Muscle layer of colon (tissue), 2 donors: ENCODE results near the gene PCDH9.

Experiments
- H3K27ac ChIP-seq: one replicate; pipeline ENCODE4 v1.7.0; 2013; ENCODE audit warnings: low read depth, mild to moderate bottlenecking, low read length, moderate library complexity
- H3K27me3 ChIP-seq, 2 donors: one replicate each; pipeline ENCODE4 v1.7.0; 2013; ENCODE audit warnings: low read length in 2 of 2, mild to moderate bottlenecking in 2 of 2; ENCODE audit not compliant: insufficient read depth in 2 of 2, control insufficient read depth in 1 of 2
- H3K36me3 ChIP-seq: one replicate; pipeline ENCODE4 v1.7.0; 2013; ENCODE audit warnings: mild to moderate bottlenecking, low read length; ENCODE audit not compliant: insufficient read depth
- H3K4me1 ChIP-seq: one replicate; pipeline ENCODE4 v1.7.0; 2013; ENCODE audit warnings: mild to moderate bottlenecking, low read length; ENCODE audit not compliant: insufficient read depth
- H3K4me3 ChIP-seq, 2 donors: one replicate each; pipeline ENCODE4 v1.7.0; 2013; ENCODE audit warnings: low read length in 2 of 2, low read depth in 1 of 2, mild to moderate bottlenecking in 1 of 2, moderate library complexity in 1 of 2
- H3K9ac ChIP-seq: one replicate; pipeline ENCODE4 v1.7.0; 2013; ENCODE audit warnings: low read length
- H3K9me3 ChIP-seq: one replicate; pipeline ENCODE4 v1.7.0; 2013; ENCODE audit warnings: mild to moderate bottlenecking, low read length
- donor health status: abdominal sarcoma.
- donor health status: Adenocarcinoma of cecum.

The PCDH9 gene

DNA sequence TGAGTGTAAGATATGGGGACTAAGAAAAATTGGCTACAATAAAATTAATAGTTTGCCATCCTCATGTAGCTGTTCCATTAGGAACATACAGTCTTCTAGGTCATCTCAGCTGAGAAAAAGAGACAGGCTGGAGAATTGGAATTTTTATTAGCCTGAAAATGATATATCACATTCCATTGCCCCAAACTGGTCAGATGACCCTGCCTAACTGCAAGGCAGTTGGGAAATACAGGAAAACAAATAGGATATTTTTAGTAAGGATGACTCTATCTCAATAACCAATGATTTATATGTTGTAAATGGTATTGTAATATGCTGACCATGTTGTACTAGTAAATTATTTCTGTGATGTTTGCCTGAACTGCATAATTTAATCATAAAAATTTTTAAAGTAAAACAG is 673.8 kb downstream of the PCDH9 start:
- H3K4me1 ChIP-seq, result no peaks in the 10 kb centered on the region

DNA sequence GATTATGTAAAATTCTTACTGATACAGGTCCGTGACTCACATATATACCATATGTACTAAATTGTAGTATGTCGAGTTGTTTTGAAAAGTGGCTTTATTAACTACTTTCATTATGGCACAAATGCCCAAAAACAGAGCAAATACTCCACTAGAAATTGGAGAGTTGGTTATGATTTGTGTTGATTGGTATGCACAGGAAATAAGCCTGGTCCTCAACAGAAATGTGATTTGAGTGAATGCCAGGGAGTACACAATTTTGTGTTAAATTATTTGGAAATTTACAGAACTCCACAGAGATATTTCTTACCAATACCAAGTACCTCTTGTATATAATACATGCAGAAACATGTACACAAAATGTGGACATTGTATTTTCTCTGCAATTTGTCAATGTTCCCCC is 676.7 kb downstream of the PCDH9 start:
- no peaks in the 10 kb centered on the region for H3K9me3 ChIP-seq
- H3K4me1 ChIP-seq, result no peaks in the 10 kb centered on the region
- no peak overlapping the region for H3K9ac ChIP-seq
- H3K4me3 ChIP-seq, result no peak overlapping the region
- H3K27me3 ChIP-seq, result no peaks in the 10 kb centered on the region
- H3K36me3 ChIP-seq, result no peaks in the 10 kb centered on the region
- no peak overlapping the region for H3K27ac ChIP-seq

More for the DNA sequence above, 673.8 kb downstream of the PCDH9 start:
- H3K27me3 ChIP-seq, result no peaks in the 10 kb centered on the region
- H3K36me3 ChIP-seq, result no peaks in the 10 kb centered on the region
- H3K4me3 ChIP-seq, result no peak overlapping the region
- no peaks in the 10 kb centered on the region for H3K9me3 ChIP-seq
- no peak overlapping the region for H3K9ac ChIP-seq
- no peak overlapping the region for H3K27ac ChIP-seq

GRCh38 chr13:66551128-66551527 is 679.0 kb downstream of the PCDH9 start:
- H3K4me3 ChIP-seq, result no peak overlapping the region

DNA sequence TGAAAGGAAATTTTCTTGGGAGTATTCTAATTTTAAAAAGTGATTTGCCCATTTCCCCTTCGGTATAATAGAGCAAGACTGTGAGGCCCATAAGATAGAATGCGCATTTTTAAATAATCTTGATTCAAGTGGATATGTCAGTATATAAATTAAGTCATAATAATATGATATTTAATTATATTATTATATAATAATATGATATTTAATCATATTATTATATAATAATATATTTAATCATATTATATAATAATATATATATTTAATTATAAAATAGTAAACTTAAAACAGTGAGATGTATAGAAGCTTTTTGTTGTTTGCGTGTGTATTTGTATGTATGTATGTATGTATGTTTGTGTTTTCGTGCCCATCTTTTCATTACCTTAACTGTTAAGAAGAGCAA is 682.5 kb downstream of the PCDH9 start:
- Histone ChIP-seq H3K9me3 (no peaks in the 10 kb centered on the region), H3K36me3 (no peaks in the 10 kb centered on the region), H3K27ac (no peak overlapping the region), H3K27me3 (no peaks in the 10 kb centered on the region), H3K9ac (no peak overlapping the region), H3K4me3 (no peak overlapping the region), H3K4me1 (no peaks in the 10 kb centered on the region)

More at GRCh38 chr13:66551128-66551527, 679.0 kb downstream of the PCDH9 start:
- H3K9me3 ChIP-seq, result no peaks in the 10 kb centered on the region
- H3K4me1 ChIP-seq, result no peaks in the 10 kb centered on the region
- no peak overlapping the region for H3K9ac ChIP-seq
- H3K27ac ChIP-seq, result no peak overlapping the region
- no peaks in the 10 kb centered on the region for H3K36me3 ChIP-seq
- no peaks in the 10 kb centered on the region for H3K27me3 ChIP-seq

- Histone ChIP-seq H3K27ac (no peak overlapping the region), H3K27me3 (no peaks in the 10 kb centered on the region), H3K4me3 (no peak overlapping the region), H3K36me3 (no peaks in the 10 kb centered on the region), H3K9ac (no peak overlapping the region), H3K9me3 (no peaks in the 10 kb centered on the region), H3K4me1 (no peaks in the 10 kb centered on the region)
Measured at GRCh38 chr13:66546534-66547379, 683.4 kb downstream of the PCDH9 start.

- no peak overlapping the region for H3K27ac ChIP-seq
- H3K9ac ChIP-seq, result no peak overlapping the region
- no peaks in the 10 kb centered on the region for H3K36me3 ChIP-seq
- no peaks in the 10 kb centered on the region for H3K27me3 ChIP-seq
- no peaks in the 10 kb centered on the region for H3K9me3 ChIP-seq
- H3K4me3 ChIP-seq, result no peak overlapping the region
- H3K4me1 ChIP-seq, result no peaks in the 10 kb centered on the region
Measured at GRCh38 chr13:66543780-66544179, 686.4 kb downstream of the PCDH9 start.

GRCh38 chr13:66537417-66537816 is 692.7 kb downstream of the PCDH9 start:
- no peak overlapping the region for H3K4me3 ChIP-seq
- no peaks in the 10 kb centered on the region for H3K36me3 ChIP-seq
- H3K4me1 ChIP-seq, result no peaks in the 10 kb centered on the region
- H3K27me3 ChIP-seq, result no peaks in the 10 kb centered on the region
- no peak overlapping the region for H3K27ac ChIP-seq
- H3K9ac ChIP-seq, result no peak overlapping the region
- no peaks in the 10 kb centered on the region for H3K9me3 ChIP-seq

- Histone ChIP-seq H3K36me3 (no peaks in the 10 kb centered on the region), H3K9ac (no peak overlapping the region), H3K4me1 (no peaks in the 10 kb centered on the region), H3K27ac (no peak overlapping the region), H3K9me3 (no peaks in the 10 kb centered on the region), H3K4me3 (no peak overlapping the region), H3K27me3 (no peaks in the 10 kb centered on the region)
Measured at GRCh38 chr13:66536746-66537145, 693.4 kb downstream of the PCDH9 start.

DNA sequence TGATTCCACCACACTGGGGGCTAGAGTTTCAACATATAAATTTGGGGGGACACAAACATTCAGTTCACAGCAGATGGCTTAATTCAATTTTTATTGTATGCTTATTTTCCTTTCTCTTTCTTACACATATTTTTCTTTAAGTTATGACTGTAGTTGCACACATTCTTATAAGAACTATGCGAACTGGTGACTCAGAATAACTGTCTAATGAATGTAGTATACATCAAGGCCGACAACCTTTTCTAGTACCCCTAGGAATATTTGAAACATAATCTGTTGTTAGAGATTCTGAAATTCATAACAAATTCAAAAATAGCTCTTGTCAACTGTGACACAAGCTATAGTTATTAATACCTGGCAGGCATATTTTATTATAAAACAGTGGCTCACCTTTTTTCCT is 695.6 kb downstream of the PCDH9 start:
- H3K27me3 ChIP-seq, result no peaks in the 10 kb centered on the region
- H3K4me1 ChIP-seq, result no peaks in the 10 kb centered on the region
- H3K4me3 ChIP-seq, result no peak overlapping the region
- no peaks in the 10 kb centered on the region for H3K36me3 ChIP-seq
- no peak overlapping the region for H3K9ac ChIP-seq
- no peaks in the 10 kb centered on the region for H3K9me3 ChIP-seq
- no peak overlapping the region for H3K27ac ChIP-seq

GRCh38 chr13:66532845-66533244 is 697.3 kb downstream of the PCDH9 start:
- Histone ChIP-seq H3K4me1 (no peaks in the 10 kb centered on the region), H3K36me3 (no peaks in the 10 kb centered on the region), H3K4me3 (no peak overlapping the region), H3K27me3 (no peaks in the 10 kb centered on the region), H3K9ac (no peak overlapping the region), H3K9me3 (no peaks in the 10 kb centered on the region), H3K27ac (no peak overlapping the region)

GRCh38 chr13:66532146-66532545 is 698.0 kb downstream of the PCDH9 start:
- Histone ChIP-seq H3K9ac (no peak overlapping the region), H3K27me3 (no peaks in the 10 kb centered on the region), H3K36me3 (no peaks in the 10 kb centered on the region), H3K4me3 (no peak overlapping the region), H3K9me3 (no peaks in the 10 kb centered on the region), H3K4me1 (no peaks in the 10 kb centered on the region), H3K27ac (no peak overlapping the region)

- Histone ChIP-seq H3K9ac (no peak overlapping the region), H3K9me3 (no peaks in the 10 kb centered on the region), H3K27ac (no peak overlapping the region), H3K27me3 (no peaks in the 10 kb centered on the region), H3K36me3 (no peaks in the 10 kb centered on the region), H3K4me3 (no peak overlapping the region), H3K4me1 (no peaks in the 10 kb centered on the region)
Measured at GRCh38 chr13:66530686-66531085, 699.5 kb downstream of the PCDH9 start.
